K562 (cell line): ENCODE data around the gene SRP72. TPM values are rescaled to one million over a fixed set of nuclear protein-coding genes. Genes with fewer than 3 reads are reported as not detected.

Experiments used
- ASH1L ChIP-seq: fragments of 450-650 bp; IDR thresholded peaks from 2 replicates; pipeline ENCODE4 v1.6.1; 2018; ENCODE audit warnings: borderline replicate concordance, mild to moderate bottlenecking, low read depth; ENCODE audit not compliant: partially characterized antibody
- CREB1 ChIP-seq, 2 experiments: sonication (generic) in 1 of 2; formaldehyde crosslinking in 1 of 2; IDR thresholded peaks; 2 replicates each; pipeline versions ENCODE4 v1.6.1 to v1.8.0; 2012 to 2022; ENCODE audit warnings: inconsistent platforms in 1 of 2, mild to moderate bottlenecking in 1 of 2, missing genetic modification reagents in 1 of 2, moderate library complexity in 1 of 2
- FOXM1 ChIP-seq, 2 experiments: fragments of 450-650 bp in 1 of 2; sonication (generic) in 1 of 2; formaldehyde crosslinking in 1 of 2; IDR thresholded peaks; 2 replicates each; pipeline versions ENCODE4 v1.6.1 to v1.9.0; 2017 to 2022; ENCODE audit warnings: low read depth in 2 of 2, mild to moderate bottlenecking in 2 of 2, missing genetic modification reagents in 1 of 2, moderate library complexity in 1 of 2
- HDAC2 ChIP-seq: fragments of 450-650 bp; IDR thresholded peaks from 2 replicates; pipeline ENCODE4 v1.6.1; 2016; ENCODE audit warnings: mild to moderate bottlenecking
- HDAC6 ChIP-seq: IDR thresholded peaks from 2 replicates; pipeline ENCODE4 v1.6.1; 2012; ENCODE audit warnings: low read depth, mild to moderate bottlenecking, control low read depth, inconsistent platforms, low read length, moderate library complexity
- MAFF ChIP-seq: IDR thresholded peaks from 2 replicates; pipeline ENCODE4 v1.6.1; 2012; ENCODE audit warnings: low read length, improper control_type of control experiment
- MAZ ChIP-seq, 2 experiments: fragments of 450-650 bp in 1 of 2; sonication (generic) in 1 of 2; formaldehyde crosslinking; IDR thresholded peaks in 1 of 2; conservative IDR thresholded peaks in 1 of 2; 2 replicates each; pipeline versions ENCODE4 v1.4.0 to v1.5.0; 2020; ENCODE audit warnings: mild to moderate bottlenecking in 1 of 2, missing genetic modification reagents in 1 of 2
- MEIS2 ChIP-seq: fragments of 450-650 bp; IDR thresholded peaks from 2 replicates; pipeline ENCODE4 v1.6.1; 2014; ENCODE audit warnings: mild to moderate bottlenecking; ENCODE audit not compliant: partially characterized antibody
- MYNN ChIP-seq, 2 experiments: sonication (generic); formaldehyde crosslinking in 1 of 2; IDR thresholded peaks; 2 replicates each; pipeline versions ENCODE4 v1.5.0 to v1.6.1; 2016 to 2020; ENCODE audit warnings: antibody characterized with exemption in 1 of 2, missing genetic modification reagents in 1 of 2
- NR4A1 ChIP-seq, 2 experiments: fragments of 250-450 bp in 1 of 2; fragments of 450-650 bp in 1 of 2; sonication (Bioruptor Pico) in 1 of 2; IDR thresholded peaks; 2 replicates each; pipeline versions ENCODE4 v1.4.0 to v1.6.1; 2016 to 2020; ENCODE audit warnings: mild to moderate bottlenecking in 2 of 2, missing compliant biosample characterization in 1 of 2, missing genetic modification characterization in 1 of 2, moderate library complexity in 1 of 2
- OTX1 ChIP-seq: fragments of 450-650 bp; formaldehyde crosslinking; IDR thresholded peaks from 2 replicates; pipeline ENCODE4 v1.4.0; 2022; ENCODE audit warnings: mild to moderate bottlenecking
- POLR2B ChIP-seq: fragments of 450-650 bp; IDR thresholded peaks from 2 replicates; pipeline ENCODE4 v1.6.1; 2018; ENCODE audit warnings: low read depth; ENCODE audit not compliant: partially characterized antibody
- PTTG1 ChIP-seq: fragments of 450-650 bp; IDR thresholded peaks from 2 replicates; pipeline ENCODE4 v1.6.1; 2016; ENCODE audit warnings: low read depth, mild to moderate bottlenecking, missing genetic modification characterization, missing compliant biosample characterization
- YBX1 ChIP-seq: fragments of 450-650 bp; IDR thresholded peaks from 2 replicates; pipeline ENCODE4 v1.7.1; 2016; ENCODE audit warnings: mild to moderate bottlenecking
- ZNF586 ChIP-seq: fragments of 450-650 bp; formaldehyde crosslinking; conservative IDR thresholded peaks from 2 replicates; pipeline ENCODE4 v1.4.0; 2020; ENCODE audit warnings: mild to moderate bottlenecking, moderate library complexity
- polyA plus RNA-seq, 8 experiments: library from polyadenylated mRNA; depleted of rRNA in 4 of 8; stranded (reverse) in 5 of 8; unstranded in 3 of 8; fragments of >200 nt; fragmentation: Nextera tagmentation in 2 of 8; fragmentation: Illumina TruSeq in 1 of 8; extraction: Ambion mirVana in 2 of 8; extraction: Trizol in 1 of 8; gene quantifications; 2 replicates each; pipeline versions ENCODE4 v1.2.1 to v1.2.3, GENCODE V29; 2011 to 2014; ENCODE audit warnings: inconsistent platforms in 1 of 8, missing spikeins in 1 of 8
- total RNA-seq, 7 experiments: library from RNA; depleted of rRNA in 6 of 7; stranded (reverse); fragments of >200 nt in 6 of 7; fragmentation: Illumina TruSeq in 2 of 7; extraction: Trizol in 2 of 7; gene quantifications; 2 replicates each; pipeline versions ENCODE4 v1.2.1 to v1.2.3, GENCODE V29; 2011 to 2021; ENCODE audit warnings: low replicate concordance in 1 of 7
- TF ChIP-seq, protein P1 (sequence below): fragments of 250-450 bp; sonication (Bioruptor Pico); IDR thresholded peaks from 2 replicates; pipeline ENCODE4 v1.4.0; 2020; ENCODE audit warnings: mild to moderate bottlenecking, moderate library complexity
- TF ChIP-seq, protein P2 (sequence below): fragments of 450-650 bp; IDR thresholded peaks from 2 replicates; pipeline ENCODE4 v1.7.1; 2018; ENCODE audit warnings: mild to moderate bottlenecking, low read depth; ENCODE audit not compliant: partially characterized antibody
- TF ChIP-seq, protein P3 (sequence below): sonication (generic); formaldehyde crosslinking; IDR thresholded peaks from 2 replicates; pipeline ENCODE4 v1.8.1; 2023; ENCODE audit warnings: mild to moderate bottlenecking, missing genetic modification reagents

Gene SRP72
- total and polyA plus RNA-seq, 9 of the 15 experiments (the other 6 are each of a cell fraction or from before 2014, with no cell fraction given), result 124 to 341 (median 202) TPM

DNA sequence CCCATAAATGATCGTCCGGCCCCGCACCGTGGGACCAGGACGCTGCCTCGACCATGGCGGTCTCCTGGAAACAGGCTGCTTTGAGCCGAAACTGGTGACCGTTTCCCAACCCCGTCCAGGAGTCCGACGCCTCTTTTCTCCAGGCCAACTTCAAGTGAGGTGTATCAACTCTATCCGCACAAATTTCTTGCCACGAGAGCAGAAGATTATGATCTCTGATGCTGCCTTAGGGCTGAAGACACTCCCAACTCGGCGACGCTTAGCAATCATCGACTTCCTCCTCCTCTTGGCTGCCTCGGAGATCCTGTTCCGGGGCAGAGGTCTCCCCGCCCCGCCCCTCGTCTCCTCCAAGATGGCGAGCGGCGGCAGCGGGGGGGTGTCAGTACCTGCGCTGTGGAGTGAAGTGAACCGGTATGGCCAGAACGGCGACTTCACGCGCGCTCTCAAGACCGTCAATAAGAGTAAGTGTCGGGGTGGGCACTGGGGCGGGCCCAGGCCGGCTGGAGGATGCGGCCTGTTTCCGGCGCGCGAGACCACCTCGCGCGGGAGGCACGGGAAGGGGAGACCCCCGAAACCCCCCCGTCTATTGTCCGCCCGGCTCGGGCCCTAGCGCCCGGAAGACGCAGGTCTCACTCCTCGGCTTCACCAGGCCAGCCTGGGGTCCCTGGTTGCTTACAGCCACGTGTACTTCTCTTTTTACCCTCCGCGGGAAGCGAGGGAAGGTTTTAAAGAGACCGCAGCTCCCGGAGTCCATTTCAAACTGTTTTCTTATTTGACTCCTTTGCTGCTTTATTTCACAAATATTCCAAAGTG, at the start of gene SRP72 (continued):
- no peak for TF ChIP-seq MYNN (IDR thresholded peaks at IDR 0.05)
- no peak for TF ChIP-seq MYNN (CRISPR knock-in tag; IDR thresholded peaks at IDR 0.05)
- TF ChIP-seq HDAC2, result no peak; the same call in 1 of the 2 replicates
- no peak for TF ChIP-seq NR4A1 (CRISPR knock-in tag; IDR thresholded peaks at IDR 0.05)
- no peak for TF ChIP-seq NR4A1 (tag; IDR thresholded peaks at IDR 0.05)
- TF ChIP-seq OTX1 (CRISPR knock-in tag), result no peak
- TF ChIP-seq MAFF, result no peak
- TF ChIP-seq MAZ (CRISPR knock-in tag; conservative IDR thresholded peaks at IDR 0.05 in 1 of 2, IDR thresholded peaks at IDR 0.05 in 1 of 2), result peak in 1 of 2 experiments; percentile 78; a peak in 2 of 4 replicates
- TF ChIP-seq FOXM1 (IDR thresholded peaks at IDR 0.05; ENCODE audit: low read depth), result no peak
- peak; percentile 42; the same call in 1 of the 2 replicates for TF ChIP-seq FOXM1 (CRISPR knock-in tag; IDR thresholded peaks at IDR 0.05; ENCODE audit: low read depth)
- TF ChIP-seq, protein P1, sequence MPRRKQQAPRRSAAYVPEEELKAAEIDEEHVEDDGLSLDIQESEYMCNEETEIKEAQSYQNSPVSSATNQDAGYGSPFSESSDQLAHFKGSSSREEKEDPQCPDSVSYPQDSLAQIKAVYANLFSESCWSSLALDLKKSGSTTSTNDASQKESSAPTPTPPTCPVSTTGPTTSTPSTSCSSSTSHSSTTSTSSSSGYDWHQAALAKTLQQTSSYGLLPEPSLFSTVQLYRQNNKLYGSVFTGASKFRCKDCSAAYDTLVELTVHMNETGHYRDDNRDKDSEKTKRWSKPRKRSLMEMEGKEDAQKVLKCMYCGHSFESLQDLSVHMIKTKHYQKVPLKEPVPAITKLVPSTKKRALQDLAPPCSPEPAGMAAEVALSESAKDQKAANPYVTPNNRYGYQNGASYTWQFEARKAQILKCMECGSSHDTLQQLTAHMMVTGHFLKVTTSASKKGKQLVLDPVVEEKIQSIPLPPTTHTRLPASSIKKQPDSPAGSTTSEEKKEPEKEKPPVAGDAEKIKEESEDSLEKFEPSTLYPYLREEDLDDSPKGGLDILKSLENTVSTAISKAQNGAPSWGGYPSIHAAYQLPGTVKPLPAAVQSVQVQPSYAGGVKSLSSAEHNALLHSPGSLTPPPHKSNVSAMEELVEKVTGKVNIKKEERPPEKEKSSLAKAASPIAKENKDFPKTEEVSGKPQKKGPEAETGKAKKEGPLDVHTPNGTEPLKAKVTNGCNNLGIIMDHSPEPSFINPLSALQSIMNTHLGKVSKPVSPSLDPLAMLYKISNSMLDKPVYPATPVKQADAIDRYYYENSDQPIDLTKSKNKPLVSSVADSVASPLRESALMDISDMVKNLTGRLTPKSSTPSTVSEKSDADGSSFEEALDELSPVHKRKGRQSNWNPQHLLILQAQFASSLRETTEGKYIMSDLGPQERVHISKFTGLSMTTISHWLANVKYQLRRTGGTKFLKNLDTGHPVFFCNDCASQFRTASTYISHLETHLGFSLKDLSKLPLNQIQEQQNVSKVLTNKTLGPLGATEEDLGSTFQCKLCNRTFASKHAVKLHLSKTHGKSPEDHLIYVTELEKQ (CRISPR knock-in tag), result no peak
- peak; percentile 75 for TF ChIP-seq CREB1 (IDR thresholded peaks at IDR 0.05)
- peak; percentile 72; the same call in 1 of the 2 replicates for TF ChIP-seq CREB1 (CRISPR knock-in tag; IDR thresholded peaks at IDR 0.05)
- TF ChIP-seq, protein P2, sequence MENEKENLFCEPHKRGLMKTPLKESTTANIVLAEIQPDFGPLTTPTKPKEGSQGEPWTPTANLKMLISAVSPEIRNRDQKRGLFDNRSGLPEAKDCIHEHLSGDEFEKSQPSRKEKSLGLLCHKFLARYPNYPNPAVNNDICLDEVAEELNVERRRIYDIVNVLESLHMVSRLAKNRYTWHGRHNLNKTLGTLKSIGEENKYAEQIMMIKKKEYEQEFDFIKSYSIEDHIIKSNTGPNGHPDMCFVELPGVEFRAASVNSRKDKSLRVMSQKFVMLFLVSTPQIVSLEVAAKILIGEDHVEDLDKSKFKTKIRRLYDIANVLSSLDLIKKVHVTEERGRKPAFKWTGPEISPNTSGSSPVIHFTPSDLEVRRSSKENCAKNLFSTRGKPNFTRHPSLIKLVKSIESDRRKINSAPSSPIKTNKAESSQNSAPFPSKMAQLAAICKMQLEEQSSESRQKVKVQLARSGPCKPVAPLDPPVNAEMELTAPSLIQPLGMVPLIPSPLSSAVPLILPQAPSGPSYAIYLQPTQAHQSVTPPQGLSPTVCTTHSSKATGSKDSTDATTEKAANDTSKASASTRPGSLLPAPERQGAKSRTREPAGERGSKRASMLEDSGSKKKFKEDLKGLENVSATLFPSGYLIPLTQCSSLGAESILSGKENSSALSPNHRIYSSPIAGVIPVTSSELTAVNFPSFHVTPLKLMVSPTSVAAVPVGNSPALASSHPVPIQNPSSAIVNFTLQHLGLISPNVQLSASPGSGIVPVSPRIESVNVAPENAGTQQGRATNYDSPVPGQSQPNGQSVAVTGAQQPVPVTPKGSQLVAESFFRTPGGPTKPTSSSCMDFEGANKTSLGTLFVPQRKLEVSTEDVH, result peak; percentile 66
- TF ChIP-seq ASH1L, result no peak
- TF ChIP-seq PTTG1 (tag), result no peak
- TF ChIP-seq, protein P3, sequence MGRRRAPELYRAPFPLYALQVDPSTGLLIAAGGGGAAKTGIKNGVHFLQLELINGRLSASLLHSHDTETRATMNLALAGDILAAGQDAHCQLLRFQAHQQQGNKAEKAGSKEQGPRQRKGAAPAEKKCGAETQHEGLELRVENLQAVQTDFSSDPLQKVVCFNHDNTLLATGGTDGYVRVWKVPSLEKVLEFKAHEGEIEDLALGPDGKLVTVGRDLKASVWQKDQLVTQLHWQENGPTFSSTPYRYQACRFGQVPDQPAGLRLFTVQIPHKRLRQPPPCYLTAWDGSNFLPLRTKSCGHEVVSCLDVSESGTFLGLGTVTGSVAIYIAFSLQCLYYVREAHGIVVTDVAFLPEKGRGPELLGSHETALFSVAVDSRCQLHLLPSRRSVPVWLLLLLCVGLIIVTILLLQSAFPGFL (CRISPR knock-in tag), result no peak
- TF ChIP-seq HDAC6, result no peak
- TF ChIP-seq YBX1, result no peak
- TF ChIP-seq POLR2B, result peak; percentile 98
- no peak for TF ChIP-seq ZNF586 (CRISPR knock-in tag)
- peak; percentile 61 for TF ChIP-seq MEIS2
